GM12891 (cell line): ENCODE data around the gene PORCN.
A peak's percentile ranks its signal among the peaks of the same experiment; 100 is the strongest.

Source experiments
- DNase-seq: peaks from one replicate; pipeline ENCODE4 v3.0.0; 2011; ENCODE audit warnings: low spot score; ENCODE audit not compliant: insufficient read length
- FAIRE-seq: peaks from 2 replicates; lab custom pipeline; 2011; peaks lifted over from hg19 to GRCh38; lab: Jason Lieb, UNC
- PAX5 ChIP-seq: IDR thresholded peaks from 2 replicates; pipeline ENCODE4 v1.6.1; 2011; ENCODE audit warnings: low read length, moderate library complexity, mild to moderate bottlenecking; ENCODE audit not compliant: insufficient read depth, severe bottlenecking
- POLR2A ChIP-seq: IDR thresholded peaks from 2 replicates; pipeline ENCODE4 v1.6.1; 2011; ENCODE audit warnings: low read depth, low read length, control low read depth
- POLR2AphosphoS5 ChIP-seq: IDR thresholded peaks from 2 replicates; pipeline ENCODE4 v1.6.1; 2011; ENCODE audit warnings: low read depth, low read length, control low read depth
- POU2F2 ChIP-seq: IDR thresholded peaks from 2 replicates; pipeline ENCODE4 v1.6.1; 2011; ENCODE audit warnings: low read depth, mild to moderate bottlenecking, control low read depth, low read length, moderate library complexity
- SPI1 ChIP-seq: IDR thresholded peaks from 2 replicates; pipeline ENCODE4 v1.6.1; 2011; ENCODE audit warnings: low read depth, low read length, control low read depth
- TAF1 ChIP-seq: IDR thresholded peaks from 2 replicates; pipeline ENCODE4 v1.6.1; 2011; ENCODE audit warnings: low read depth, low read length, control low read depth

The PORCN gene

DNA sequence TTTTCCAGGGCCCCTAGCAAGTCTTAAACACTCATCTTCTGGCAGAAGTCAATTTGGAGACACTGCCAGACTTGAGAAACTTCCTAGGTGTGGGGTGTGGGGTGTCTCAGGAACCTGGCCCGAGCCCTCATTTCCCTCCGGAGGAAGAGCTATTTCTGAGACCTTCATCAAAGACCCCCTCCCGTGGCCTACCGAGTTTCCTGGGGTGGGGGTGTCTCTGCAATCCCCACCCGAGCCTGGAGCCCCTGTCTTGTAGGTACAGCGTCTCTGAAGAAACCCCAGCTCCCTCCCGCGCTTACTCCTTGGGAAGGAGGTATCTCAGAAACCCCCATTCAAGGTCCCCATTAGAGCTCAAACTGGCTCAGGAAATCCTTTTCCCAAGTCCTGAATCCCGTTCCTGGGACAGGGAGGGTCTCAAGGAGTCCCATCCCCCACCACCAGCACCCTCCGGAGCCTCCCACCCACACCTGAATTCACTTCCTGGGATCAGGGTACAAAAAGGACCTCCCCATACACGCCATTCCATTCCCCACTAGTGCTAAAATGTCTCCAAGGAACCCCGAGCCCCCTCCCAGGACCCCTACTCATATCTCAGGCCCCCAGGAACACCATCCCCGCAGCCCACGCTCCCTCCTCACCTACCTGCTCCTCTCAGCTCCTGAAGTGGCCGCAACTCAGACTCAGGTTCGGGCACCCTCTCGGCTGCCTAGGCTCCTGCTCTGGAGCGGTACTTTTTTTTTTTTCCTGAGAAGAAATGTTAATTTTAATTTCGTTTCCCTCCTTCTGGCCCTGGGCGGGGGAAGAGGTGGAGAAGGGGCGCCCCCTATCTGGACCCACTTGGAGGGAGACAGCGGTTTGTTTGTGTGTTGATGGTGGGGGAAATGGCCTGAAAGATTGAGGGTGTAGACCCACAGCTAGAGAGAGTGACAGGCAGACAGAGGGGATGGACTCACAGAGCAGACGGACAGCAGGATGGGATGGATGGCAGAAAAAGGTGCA lies 39.8 kb upstream of the PORCN start:
- no peak for DNase-seq
- TF ChIP-seq PAX5 (no peak), TAF1 (no peak), POLR2AphosphoS5 (no peak), SPI1 (no peak), POLR2A (no peak), POU2F2 (no peak)
- peak; percentile 33 for FAIRE-seq

DNA sequence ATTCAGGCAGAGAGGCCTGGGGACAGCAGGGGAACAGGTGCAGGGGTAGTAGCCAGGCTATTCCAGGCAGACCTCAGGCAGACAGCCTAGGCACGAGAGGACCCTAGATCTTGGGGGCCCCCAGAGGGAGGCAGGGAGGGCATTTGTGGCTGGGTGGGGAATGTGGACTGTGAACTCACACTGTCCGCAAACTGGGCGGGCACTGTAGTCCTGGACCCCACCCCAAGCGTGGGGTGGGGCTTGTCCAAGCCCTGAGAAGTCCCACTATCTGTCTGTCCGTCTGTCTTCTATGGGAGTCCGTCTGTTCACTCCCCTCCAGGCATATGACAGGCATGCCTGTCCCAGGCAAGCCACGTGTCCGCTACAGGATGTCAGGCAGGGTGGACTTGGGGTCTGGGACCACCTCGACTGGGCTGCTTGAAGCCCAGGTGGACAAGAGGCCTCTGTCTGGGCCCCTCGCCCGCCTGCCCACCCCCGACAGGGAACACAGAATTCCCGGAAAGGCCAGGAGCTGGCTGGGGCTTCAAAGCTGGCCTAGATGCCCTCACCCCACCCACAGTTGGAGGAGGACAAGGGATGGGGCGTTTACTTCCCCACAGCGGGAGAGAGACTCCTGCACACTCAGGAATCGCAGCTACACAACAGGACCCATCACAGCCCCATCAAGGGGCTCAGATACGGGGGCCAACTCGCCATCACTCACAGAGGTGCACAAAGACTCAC lies 38.5 kb upstream of the PORCN start, which contains the start of gene SLC38A5:
TSS of gene SLC38A5 (minus strand) at position 151 of the 723 bp plus-strand sequence. CDS start 2,336 bp downstream, outside the sequence.
- FAIRE-seq, result no peak
- TF ChIP-seq POU2F2, result no peak
- TF ChIP-seq TAF1, result no peak
- no peak for TF ChIP-seq POLR2A
- TF ChIP-seq SPI1, result no peak
- no peak for TF ChIP-seq POLR2AphosphoS5
- no peak for TF ChIP-seq PAX5
- no peak for DNase-seq

DNA sequence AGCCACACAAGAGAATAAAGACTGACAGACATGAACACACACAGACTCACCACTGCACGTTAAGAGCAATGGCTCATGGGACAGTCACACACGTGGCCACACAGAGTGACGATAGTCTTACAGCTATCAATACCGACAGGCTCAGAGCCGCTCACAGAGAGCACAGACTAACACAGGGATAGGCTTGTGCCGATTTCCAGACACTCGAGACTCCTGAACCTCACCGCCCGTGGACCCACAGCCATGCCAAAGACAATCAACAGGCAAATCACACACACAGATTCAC lies 38.0 kb upstream of the PORCN start:
- FAIRE-seq, result no peak
- TF ChIP-seq SPI1 (no peak), POLR2A (no peak), POLR2AphosphoS5 (no peak), PAX5 (no peak), POU2F2 (no peak), TAF1 (no peak)
- DNase-seq, result no peak

DNA sequence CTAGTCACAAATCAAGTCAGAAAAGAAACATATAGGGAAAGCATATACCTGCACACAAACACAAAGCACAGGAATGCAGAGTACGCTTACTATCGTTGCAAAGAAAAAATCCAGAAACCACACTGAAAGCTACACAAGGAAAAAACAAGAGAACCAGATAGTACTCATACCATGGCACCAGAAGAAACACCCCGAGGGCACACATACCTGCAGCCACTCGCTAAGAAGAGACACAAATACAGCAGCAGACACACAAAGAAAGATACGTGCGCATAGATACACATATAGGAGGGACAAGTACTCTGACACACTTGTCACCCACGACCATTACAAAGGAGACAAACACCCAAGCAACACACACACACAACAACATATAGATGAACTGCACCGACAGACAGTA lies 37.3 kb upstream of the PORCN start:
- DNase-seq, result no peak

DNA sequence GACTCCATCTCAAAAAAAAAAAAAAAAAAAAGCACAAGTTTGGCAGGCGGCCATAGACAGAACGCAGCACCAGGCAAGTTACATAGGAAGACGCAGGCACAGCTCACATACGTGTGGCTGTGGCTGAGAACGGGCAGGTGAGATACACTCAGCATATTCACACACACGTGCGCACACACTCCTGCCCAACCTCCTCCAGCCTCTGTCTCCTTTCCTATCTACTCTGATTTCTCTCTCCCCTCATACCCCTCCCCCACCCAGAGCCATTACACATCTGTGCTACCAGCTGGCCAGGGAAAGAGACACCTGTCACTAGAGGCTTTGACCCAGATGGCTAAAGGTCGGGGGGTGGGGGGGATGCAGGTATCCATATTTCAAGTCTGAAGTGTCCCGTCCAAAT lies 36.6 kb upstream of the PORCN start:
- DNase-seq (no peak), FAIRE-seq (no peak)
- no peak for TF ChIP-seq TAF1

More for the DNA sequence above, 37.3 kb upstream of the PORCN start:
- FAIRE-seq, result no peak
- TF ChIP-seq POLR2A, result no peak

DNA sequence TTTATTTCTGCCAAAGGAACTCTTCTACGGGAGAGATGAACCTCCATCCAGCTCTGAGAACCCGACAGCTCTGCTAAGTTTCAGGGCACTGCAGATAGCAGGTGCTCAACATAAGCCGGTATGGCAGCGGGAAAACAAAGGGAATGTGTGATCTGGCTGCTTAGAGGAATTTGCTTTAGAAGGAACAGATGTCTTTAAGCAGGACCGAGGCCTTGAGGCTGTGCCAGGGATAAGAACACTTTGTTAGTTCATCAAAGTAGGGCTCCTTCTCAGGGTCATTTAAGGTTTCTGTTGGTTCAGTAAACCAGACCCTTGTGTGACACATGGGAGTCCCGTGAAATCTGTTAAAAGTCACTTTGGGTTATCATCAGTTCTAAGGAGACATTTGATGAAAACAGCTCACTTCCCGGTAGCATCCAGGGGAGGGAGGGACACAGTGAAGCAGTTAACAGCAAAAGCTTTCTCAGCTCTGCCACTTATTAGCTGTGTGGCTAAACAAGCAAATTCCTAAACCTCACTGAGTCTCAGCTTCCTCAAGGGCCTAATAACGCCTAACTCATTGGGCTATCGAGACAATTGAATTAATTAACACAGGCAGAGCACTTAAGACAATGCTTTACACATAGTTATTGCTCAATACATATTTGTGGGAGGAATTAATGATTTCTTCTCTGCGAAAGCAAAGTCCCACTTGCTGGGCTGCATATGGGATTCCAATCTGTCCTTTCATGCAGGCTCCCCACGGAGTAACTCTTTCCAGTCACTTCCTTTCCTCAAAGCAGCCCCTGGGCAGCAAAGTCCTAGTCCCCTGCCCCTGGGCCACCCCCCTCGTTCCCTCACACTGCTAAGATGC lies 35.7 kb upstream of the PORCN start:
- TF ChIP-seq POLR2A (no peak), PAX5 (no peak), POLR2AphosphoS5 (no peak), POU2F2 (no peak), TAF1 (no peak), SPI1 (no peak)
- FAIRE-seq (no peak), DNase-seq (no peak)

DNA sequence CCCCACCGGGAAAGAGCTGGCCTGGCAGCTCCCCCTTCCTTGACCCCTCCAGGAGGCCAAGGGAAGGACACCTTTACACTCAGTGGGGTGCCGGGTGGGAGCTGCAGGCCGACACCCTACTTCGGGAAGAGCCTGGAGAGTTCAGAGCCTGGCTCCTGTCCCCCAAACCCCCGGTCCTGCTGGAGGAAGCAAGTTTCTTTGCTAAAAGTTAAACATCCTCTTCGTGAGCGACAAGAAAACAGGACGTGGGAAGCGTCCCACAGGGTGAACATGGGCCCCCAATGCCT lies 35.1 kb upstream of the PORCN start:
- DNase-seq (no peak), FAIRE-seq (no peak)
- TF ChIP-seq PAX5, result no peak
- no peak for TF ChIP-seq POLR2AphosphoS5
- no peak for TF ChIP-seq SPI1
- no peak for TF ChIP-seq POU2F2
- no peak for TF ChIP-seq TAF1
- no peak for TF ChIP-seq POLR2A

DNA sequence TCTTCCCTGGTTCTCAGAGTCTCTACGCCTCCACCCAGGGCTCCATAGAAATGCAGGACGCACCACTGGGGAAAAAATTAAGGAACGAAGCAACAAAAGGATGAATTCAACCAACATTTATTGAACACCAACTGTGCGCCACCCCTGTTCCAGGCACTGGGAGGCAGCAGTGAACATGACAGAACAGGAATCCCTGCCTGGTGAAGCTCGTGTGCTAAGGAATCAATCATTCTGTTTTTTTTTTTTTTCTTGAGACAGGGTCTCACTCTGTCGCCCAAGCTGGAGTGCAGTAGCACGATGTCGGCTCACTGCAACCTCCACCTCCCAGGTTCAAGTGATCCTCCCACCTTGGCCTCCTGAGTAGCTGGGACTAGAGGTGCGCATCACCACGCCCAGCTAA lies 34.7 kb upstream of the PORCN start:
- FAIRE-seq (no peak), DNase-seq (no peak)
- TF ChIP-seq SPI1 (no peak), POU2F2 (no peak), POLR2AphosphoS5 (no peak), TAF1 (no peak), POLR2A (no peak)

DNA sequence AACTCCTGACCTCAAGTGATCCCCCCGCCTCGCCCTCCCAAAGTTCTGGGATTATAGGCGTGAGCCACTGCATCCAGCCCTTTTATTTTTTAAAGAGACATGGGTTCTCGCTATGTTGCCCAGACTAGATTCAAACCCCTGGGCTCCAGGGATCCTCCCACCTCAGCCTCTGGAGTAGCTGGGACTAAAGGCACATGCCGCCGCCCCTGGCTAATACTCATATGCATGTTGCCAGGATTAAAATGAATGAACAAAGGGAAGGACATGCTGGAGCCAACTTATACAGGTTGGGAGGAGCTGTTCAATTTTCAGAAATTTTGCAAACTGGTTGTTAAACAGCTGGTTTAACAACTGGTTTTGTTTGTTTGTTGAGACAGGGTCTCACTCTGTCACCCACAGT lies 34.2 kb upstream of the PORCN start:
- DNase-seq (no peak), FAIRE-seq (no peak)
- TF ChIP-seq POU2F2, result no peak
- TF ChIP-seq SPI1, result no peak
- no peak for TF ChIP-seq POLR2AphosphoS5
- TF ChIP-seq POLR2A, result no peak
- TF ChIP-seq PAX5, result no peak
- TF ChIP-seq TAF1, result no peak

DNA sequence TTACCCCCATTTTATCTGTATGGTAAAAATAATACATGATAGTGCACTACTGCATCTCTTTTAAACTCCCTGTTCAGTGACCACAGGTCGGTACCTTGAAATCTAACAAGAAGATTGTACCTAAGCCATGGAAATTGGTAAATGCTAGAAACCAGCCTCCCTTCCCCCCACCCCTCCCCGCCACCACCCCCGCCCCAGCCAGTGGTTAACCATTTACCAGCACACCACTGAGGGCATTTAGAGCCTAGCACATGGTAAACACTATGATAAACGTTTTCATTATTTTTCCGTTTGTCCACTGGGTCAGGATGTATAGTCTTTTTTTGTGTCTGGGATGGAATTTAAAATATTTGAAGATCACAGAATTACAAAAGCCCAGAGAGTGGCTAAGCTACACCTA lies 33.5 kb upstream of the PORCN start:
- DNase-seq, result no peak
- FAIRE-seq, result no peak
- TF ChIP-seq POLR2A, result no peak
- TF ChIP-seq TAF1, result no peak
- TF ChIP-seq PAX5, result no peak
- TF ChIP-seq POU2F2, result no peak
